22Rv1 (cell line): ENCODE results near the gene KCNQ5.

Experiments used
- CTCF ChIP-seq: fragments of 450-650 bp; IDR thresholded peaks from 2 replicates; pipeline ENCODE4 v1.5.1; 2017; ENCODE audit warnings: mild to moderate bottlenecking
- ZFX ChIP-seq: fragments of 450-650 bp; IDR thresholded peaks from 2 replicates; pipeline ENCODE4 v1.6.1; 2017; ENCODE audit warnings: antibody characterized with exemption, borderline replicate concordance

DNA sequence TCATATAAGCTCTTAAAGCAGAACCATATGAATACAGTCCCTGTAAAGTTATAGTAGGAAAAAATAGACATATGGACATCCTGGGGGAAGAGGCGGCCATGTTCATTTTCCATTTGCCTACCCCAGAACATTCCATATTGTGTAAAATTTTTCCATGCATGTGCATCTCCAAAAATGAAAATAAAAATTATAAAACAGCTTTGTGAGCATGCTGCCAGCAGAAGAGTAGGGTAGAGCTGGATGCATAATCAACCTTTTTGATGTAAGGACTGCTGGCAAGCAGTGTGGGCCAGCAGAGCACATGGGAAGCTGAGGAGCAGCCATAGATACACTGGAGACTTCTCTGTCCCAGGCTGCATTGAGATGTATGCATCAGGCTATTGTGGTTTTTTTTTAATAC, 271.0 kb downstream of the KCNQ5 start:
- no peak for TF ChIP-seq CTCF
- TF ChIP-seq ZFX: no peak
